B cell (primary cell): ENCODE results near the gene PIGH. TPM values are rescaled to one million over a fixed set of nuclear protein-coding genes. Genes with fewer than 3 reads are reported as not detected.

Experiments
- ATAC-seq: fragments of 200-7000 bp; cut with Tn5 transposase; one replicate; pipeline ENCODE4 v1.10.0; 2021; ENCODE audit warnings: low read depth, mild to moderate bottlenecking, moderate number of reproducible peaks, moderate library complexity
- CTCF ChIA-PET: fragments of 350-600 bp; sonication (Branson Sonifier 250); formaldehyde crosslinking; loops from one replicate; lab custom pipeline; 2021; ENCODE audit warnings: antibody characterized with exemption, inconsistent platforms; lab: Charles Lee
- POLR2A ChIA-PET: fragments of 350-600 bp; sonication (Branson Sonifier 250); formaldehyde crosslinking; loops from one replicate; lab custom pipeline; 2021; ENCODE audit warnings: antibody characterized with exemption; lab: Charles Lee
- DNase-seq: peaks from one replicate; pipeline ENCODE4 v3.0.0; 2013
- H2AFZ ChIP-seq: 2 replicates; pipeline ENCODE4 v1.6.1; 2012; ENCODE audit warnings: mild to moderate bottlenecking, low read depth, low read length; ENCODE audit not compliant: insufficient read depth, poor library complexity, severe bottlenecking
- H3K27ac ChIP-seq, 2 donors: 1 replicate in 1 of 2; 2 replicates in 1 of 2; pipeline ENCODE4 v1.5.1; 2012 to 2013; ENCODE audit warnings: low read length in 2 of 2, mild to moderate bottlenecking in 2 of 2, moderate library complexity in 1 of 2
- H3K27me3 ChIP-seq, 4 experiments: fragments of 200-600 bp in 1 of 4; sonication (generic) in 1 of 4; replicated peaks in 1 of 4; 1 replicate in 2 of 4; 2 replicates in 2 of 4; pipeline versions ENCODE4 v1.6.1 to v1.7.0; 2013 to 2016; ENCODE audit warnings: low read length in 3 of 4, mild to moderate bottlenecking in 2 of 4, mixed read lengths in 1 of 4, moderate library complexity in 1 of 4; ENCODE audit not compliant: insufficient read depth in 4 of 4, control insufficient read depth in 3 of 4; ENCODE audit errors: control extremely low read depth in 1 of 4
- H3K36me3 ChIP-seq, 2 experiments: replicated peaks in 1 of 2; 1 replicate in 1 of 2; 2 replicates in 1 of 2; pipeline versions ENCODE4 v1.6.1 to v1.7.1; 2013; ENCODE audit warnings: low read length in 1 of 2; ENCODE audit not compliant: insufficient read depth in 2 of 2, control insufficient read depth in 1 of 2; ENCODE audit errors: control extremely low read depth in 1 of 2, extremely low read depth in 1 of 2
- H3K4me1 ChIP-seq, 2 donors: fragments of 200-600 bp in 1 of 2; sonication (generic) in 1 of 2; 1 replicate in 1 of 2; 2 replicates in 1 of 2; pipeline versions ENCODE4 v1.5.1 to v1.6.1; 2013 to 2017; ENCODE audit warnings: low read length in 2 of 2; ENCODE audit not compliant: control insufficient read depth in 2 of 2, insufficient read depth in 2 of 2
- H3K4me2 ChIP-seq: replicated peaks from 2 replicates; pipeline ENCODE3; 2012; ENCODE audit warnings: mild to moderate bottlenecking, low read depth, low read length; ENCODE audit not compliant: poor library complexity, severe bottlenecking
- H3K4me3 ChIP-seq, 5 experiments: fragments of 200-600 bp in 1 of 5; sonication (generic) in 1 of 5; 1 replicate in 3 of 5; 2 replicates in 2 of 5; pipeline versions ENCODE4 v1.5.1 to v1.7.0; 2011 to 2016; ENCODE audit warnings: low read length in 4 of 5, mild to moderate bottlenecking in 4 of 5, low read depth in 2 of 5, control low read depth in 1 of 5, moderate library complexity in 1 of 5; ENCODE audit not compliant: insufficient read depth in 1 of 5; ENCODE audit errors: control extremely low read depth in 1 of 5, extremely low read depth in 1 of 5
- H3K79me2 ChIP-seq: fragments of 200-600 bp; sonication (generic); one replicate; pipeline ENCODE4 v1.6.0; 2016; ENCODE audit warnings: low read length; ENCODE audit not compliant: control insufficient read depth, insufficient read depth
- H3K9ac ChIP-seq: fragments of 200-600 bp; sonication (generic); 2 replicates; pipeline ENCODE4 v1.6.1; 2017; ENCODE audit warnings: mild to moderate bottlenecking, low read length, moderate library complexity
- H3K9me3 ChIP-seq, 3 donors: one replicate each; pipeline versions ENCODE4 v1.6.1 to v1.7.1; 2013; ENCODE audit warnings: low read length in 2 of 3; ENCODE audit not compliant: control insufficient read depth in 2 of 3, insufficient read depth in 1 of 3; ENCODE audit errors: control extremely low read depth in 1 of 3
- H4K20me1 ChIP-seq: 2 replicates; pipeline ENCODE4 v1.6.0; 2012; ENCODE audit warnings: mild to moderate bottlenecking, low read length; ENCODE audit not compliant: insufficient read depth, control insufficient read depth, poor library complexity, severe bottlenecking
- H3K27ac Mint-ChIP-seq: one replicate; pipeline ENCODE4 v1.8.0; 2021; ENCODE audit warnings: mixed read lengths
- H3K27me3 Mint-ChIP-seq: one replicate; pipeline ENCODE4 v1.8.0; 2021; ENCODE audit warnings: mixed read lengths
- H3K4me1 Mint-ChIP-seq: one replicate; pipeline ENCODE4 v1.8.0; 2021; ENCODE audit warnings: mixed read lengths
- H3K4me3 Mint-ChIP-seq: one replicate; pipeline ENCODE4 v1.8.0; 2021; ENCODE audit warnings: mixed read lengths
- H3K9me3 Mint-ChIP-seq: one replicate; pipeline ENCODE4 v1.8.0; 2022; ENCODE audit warnings: mixed read lengths; ENCODE audit not compliant: insufficient read depth
- EZH2 ChIP-seq: IDR thresholded peaks from 2 replicates; pipeline ENCODE4 v1.6.1; 2012; ENCODE audit warnings: borderline replicate concordance, low read depth, mild to moderate bottlenecking, moderate library complexity, low read length; ENCODE audit not compliant: insufficient read depth, poor library complexity, severe bottlenecking
- WGBS: methylation state at CpG from one replicate; pipeline ENCODE4 v1.1.5; 2013; ENCODE audit warnings: missing lambda C conversion rate; ENCODE audit not compliant: insufficient coverage; 5-methylcytosine and 5-hydroxymethylcytosine counted together
- intact Hi-C: fragments of 100-400 bp; cut with micrococcal nuclease; formaldehyde crosslinking; loops from one replicate; pipeline ENCODE4 v1.10.0; 2022
- polyA plus RNA-seq: library from polyadenylated mRNA; depleted of rRNA; stranded (reverse); fragments of >200 nt; gene quantifications from 2 replicates; pipeline ENCODE4 v1.2.3, GENCODE V29; 2012
- total RNA-seq, 2 donors: library from RNA; stranded (reverse); fragments of 120-200 nt in 1 of 2; gene quantifications; 1 replicate in 1 of 2; 2 replicates in 1 of 2; pipeline versions ENCODE4 v1.2.3 to v1.2.4, GENCODE V29; 2013 to 2022
- TF ChIP-seq, protein P1 (sequence below): fragments of 200-600 bp; IDR thresholded peaks from one replicate; pipeline ENCODE4 v1.8.0; 2022; ENCODE audit warnings: antibody characterized with exemption, mild to moderate bottlenecking

Gene PIGH
- total and polyA plus RNA-seq, 2 donors (not counting 1 experiment from before 2014, with no cell fraction given): 26.7 to 48.0 TPM

DNA sequence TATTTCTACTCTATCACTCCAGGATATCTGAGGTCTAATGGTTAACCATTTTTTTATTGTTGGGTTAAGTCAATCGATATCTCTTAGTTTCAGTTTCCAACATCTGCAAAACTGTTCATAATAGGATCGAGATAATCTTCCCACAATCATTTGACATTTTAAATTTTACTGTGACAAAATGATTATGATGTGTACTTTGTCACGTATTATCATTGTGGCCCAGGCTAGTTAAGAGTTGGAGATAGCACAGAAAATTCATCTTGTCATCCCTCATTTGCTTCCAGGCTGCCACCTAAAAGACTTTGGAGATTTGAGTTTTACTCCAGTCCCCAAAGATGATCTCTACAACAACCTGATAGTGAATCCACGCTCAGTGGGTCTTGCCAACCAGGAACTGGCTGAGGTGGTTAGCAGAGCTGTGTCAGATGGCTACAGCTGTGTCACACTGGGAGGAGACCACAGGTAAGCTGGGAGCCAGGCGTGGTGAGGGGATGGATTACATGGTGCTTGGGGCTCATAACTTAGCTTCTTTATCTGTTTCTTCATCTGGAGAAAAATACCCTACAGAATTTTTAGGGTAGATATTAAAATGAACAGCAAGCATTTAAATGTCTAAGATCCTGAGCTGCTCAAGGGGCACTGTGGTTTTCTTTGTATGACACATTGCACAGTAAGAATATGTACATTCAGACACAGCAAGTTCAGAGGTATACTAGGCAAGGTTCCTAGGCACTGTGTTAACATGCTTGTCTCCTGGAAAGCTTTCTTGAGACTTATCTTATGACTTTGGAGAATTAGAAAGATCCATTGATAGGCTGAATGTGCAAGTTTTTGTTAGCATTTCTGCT is 42.1 kb upstream of the PIGH start:
- Mint-ChIP-seq H3K4me3 (no peak overlapping the region), H3K9me3 (no peaks in the 10 kb centered on the region), H3K27ac (no peak overlapping the region), H3K27me3 (no peaks in the 10 kb centered on the region), H3K4me1 (no peaks in the 10 kb centered on the region)
- Histone ChIP-seq H3K4me3 (no peak overlapping the region), H3K36me3 (peaks cover 0 to 3% of the 10 kb centered on the region in 2 experiments), H3K9me3 (no peaks in the 10 kb centered on the region), H3K27me3 (no peaks in the 10 kb centered on the region), H3K27ac (no peak overlapping the region), H3K4me1 (no peaks in the 10 kb centered on the region), H2AFZ (no peak overlapping the region), H4K20me1 (no peaks in the 10 kb centered on the region), H3K4me2 (no peak overlapping the region), H3K79me2 (no peaks in the 10 kb centered on the region), H3K9ac (no peak overlapping the region)
- WGBS: 100% methylated on average over 1 of the region's 5 CpGs
- DNase-seq (no peak), ATAC-seq (no peak)
- ChIA-PET CTCF (interaction anchor here (1.1 to 1.5 kb wide), 3 partner anchors 11 to 71 kb away, joined by 3 to 4 read pairs (median 3); partner anchors contain the start of gene PIGH), POLR2A (no interaction called here)
- TF ChIP-seq, protein P1, sequence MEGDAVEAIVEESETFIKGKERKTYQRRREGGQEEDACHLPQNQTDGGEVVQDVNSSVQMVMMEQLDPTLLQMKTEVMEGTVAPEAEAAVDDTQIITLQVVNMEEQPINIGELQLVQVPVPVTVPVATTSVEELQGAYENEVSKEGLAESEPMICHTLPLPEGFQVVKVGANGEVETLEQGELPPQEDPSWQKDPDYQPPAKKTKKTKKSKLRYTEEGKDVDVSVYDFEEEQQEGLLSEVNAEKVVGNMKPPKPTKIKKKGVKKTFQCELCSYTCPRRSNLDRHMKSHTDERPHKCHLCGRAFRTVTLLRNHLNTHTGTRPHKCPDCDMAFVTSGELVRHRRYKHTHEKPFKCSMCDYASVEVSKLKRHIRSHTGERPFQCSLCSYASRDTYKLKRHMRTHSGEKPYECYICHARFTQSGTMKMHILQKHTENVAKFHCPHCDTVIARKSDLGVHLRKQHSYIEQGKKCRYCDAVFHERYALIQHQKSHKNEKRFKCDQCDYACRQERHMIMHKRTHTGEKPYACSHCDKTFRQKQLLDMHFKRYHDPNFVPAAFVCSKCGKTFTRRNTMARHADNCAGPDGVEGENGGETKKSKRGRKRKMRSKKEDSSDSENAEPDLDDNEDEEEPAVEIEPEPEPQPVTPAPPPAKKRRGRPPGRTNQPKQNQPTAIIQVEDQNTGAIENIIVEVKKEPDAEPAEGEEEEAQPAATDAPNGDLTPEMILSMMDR: no peak
- TF ChIP-seq EZH2: no peak
- intact Hi-C loops: no loop called here

DNA sequence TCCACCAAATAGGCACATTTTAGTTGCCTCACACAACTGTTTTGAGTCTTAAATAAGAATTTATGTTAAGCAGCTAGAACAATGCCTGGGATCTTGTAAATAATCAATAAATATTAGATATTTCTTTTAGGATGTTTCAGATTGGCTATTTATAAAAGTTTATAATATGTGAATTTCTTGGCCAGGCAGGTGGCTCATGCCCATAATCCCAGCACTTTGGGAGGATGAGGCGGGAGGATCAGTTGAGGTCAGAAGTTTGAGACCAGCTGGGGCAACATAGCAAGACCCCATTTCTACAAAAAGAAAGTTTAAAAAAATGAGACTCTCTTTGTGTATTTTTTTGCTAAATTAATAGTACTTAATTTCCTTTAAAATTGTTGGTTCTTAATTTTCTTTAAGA is 41.4 kb upstream of the PIGH start:
- Histone ChIP-seq H3K4me3 (no peak overlapping the region), H3K9ac (no peak overlapping the region), H3K4me1 (no peaks in the 10 kb centered on the region), H3K27ac (no peak overlapping the region), H3K36me3 (peaks cover 0 to 3% of the 10 kb centered on the region in 2 experiments), H2AFZ (no peak overlapping the region), H3K79me2 (no peaks in the 10 kb centered on the region), H3K9me3 (no peaks in the 10 kb centered on the region), H3K27me3 (no peaks in the 10 kb centered on the region), H4K20me1 (no peaks in the 10 kb centered on the region), H3K4me2 (no peak overlapping the region)
- TF ChIP-seq, protein P1: no peak
- TF ChIP-seq EZH2: no peak
- intact Hi-C loops: no loop called here
- Mint-ChIP-seq H3K27me3 (no peaks in the 10 kb centered on the region), H3K9me3 (no peaks in the 10 kb centered on the region), H3K4me1 (no peaks in the 10 kb centered on the region), H3K4me3 (no peak overlapping the region), H3K27ac (no peak overlapping the region)
- ATAC-seq: no peak
- POLR2A ChIA-PET: interaction anchor here (0.7 kb wide), 1 partner anchor 9 kb away, joined by 3 read pairs; no protein-coding TSS in a partner anchor
- DNase-seq: no peak
- no CpG with 5 or more reads among the region's 1 CpG for WGBS
- CTCF ChIA-PET: interaction anchor here (1.1 kb wide), 1 partner anchor 41 kb away, joined by 3 read pairs; the partner anchor contains the start of gene PIGH
